Hematopoietic multipotent progenitor cell treated with erythropoietin and hydrocortisone succinate and interleukin-3 and kit ligand, for 17 days (in vitro differentiated cells): Measurements from ENCODE around the gene CABP4.
"Not testable (repeated sequence)": the region's sequence is repeated elsewhere in the genome, so short reads cannot be mapped to it uniquely, and the experiment has no call there.

Experiments
- DNase-seq: peaks from one replicate; pipeline ENCODE4 v3.0.0-alpha.2; 2015; ENCODE audit warnings: low spot score

Gene CABP4

GRCh38 chr11:67419325-67420049, 35.7 kb upstream of the CABP4 start:
- no peak for DNase-seq

- no peak for DNase-seq
Observed at GRCh38 chr11:67420147-67420645, 35.0 kb upstream of the CABP4 start.

GRCh38 chr11:67420646-67421429, 34.3 kb upstream of the CABP4 start:
- DNase-seq = peak; percentile 96

DNA sequence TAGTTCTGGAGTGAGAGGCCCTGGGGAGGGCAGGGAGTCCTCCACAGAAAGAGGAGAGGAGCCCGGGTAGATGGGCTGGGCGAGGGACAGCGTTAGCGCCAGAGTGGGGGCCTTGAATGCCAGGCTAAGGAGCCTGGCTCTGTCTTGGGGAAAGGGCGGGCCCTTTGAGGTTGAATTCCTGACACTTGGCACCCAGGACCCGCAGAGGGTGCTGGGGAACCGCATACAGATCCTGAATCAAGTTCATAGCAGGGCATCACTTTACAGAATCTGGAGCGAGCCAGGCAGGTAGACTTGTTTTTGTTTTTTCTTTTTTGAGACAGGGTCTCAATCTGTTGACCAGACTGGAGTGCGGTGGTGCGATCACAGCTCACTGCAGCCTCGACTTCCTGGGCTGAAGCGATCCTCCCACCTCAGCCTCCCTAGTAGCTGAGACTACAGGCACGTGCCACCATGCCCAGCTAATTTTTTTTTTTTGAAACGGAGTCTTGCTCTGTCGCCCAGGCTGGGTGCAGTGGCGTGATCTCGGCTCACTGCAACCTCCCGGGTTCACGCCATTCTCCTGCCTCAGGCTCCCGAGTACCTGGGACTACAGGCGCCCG, 33.6 kb upstream of the CABP4 start:
- DNase-seq = no peak

GRCh38 chr11:67422891-67423290, 32.3 kb upstream of the CABP4 start:
- no peak for DNase-seq

DNA sequence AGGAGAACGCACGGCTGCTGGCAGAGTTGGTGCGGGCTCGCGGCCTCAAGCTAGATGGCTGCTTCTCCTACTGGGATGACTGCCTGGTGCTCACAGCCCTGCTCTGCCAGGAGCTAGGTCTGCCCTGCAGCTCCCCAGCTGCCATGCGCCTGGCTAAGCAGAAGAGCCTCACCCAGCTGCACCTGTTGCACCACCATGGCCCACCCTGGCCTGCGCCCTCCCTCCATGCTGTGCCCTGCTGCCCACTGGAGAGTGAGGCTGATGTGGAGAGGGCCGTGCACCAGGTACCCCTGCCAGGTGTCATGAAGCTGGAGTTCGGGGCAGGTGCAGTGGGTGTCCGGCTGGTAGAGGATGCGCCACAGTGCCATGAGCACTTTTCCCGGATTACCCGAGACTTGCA, 31.7 kb upstream of the CABP4 start:
- DNase-seq = no peak

GRCh38 chr11:67423891-67424613, 31.1 kb upstream of the CABP4 start:
- DNase-seq = no peak

DNA sequence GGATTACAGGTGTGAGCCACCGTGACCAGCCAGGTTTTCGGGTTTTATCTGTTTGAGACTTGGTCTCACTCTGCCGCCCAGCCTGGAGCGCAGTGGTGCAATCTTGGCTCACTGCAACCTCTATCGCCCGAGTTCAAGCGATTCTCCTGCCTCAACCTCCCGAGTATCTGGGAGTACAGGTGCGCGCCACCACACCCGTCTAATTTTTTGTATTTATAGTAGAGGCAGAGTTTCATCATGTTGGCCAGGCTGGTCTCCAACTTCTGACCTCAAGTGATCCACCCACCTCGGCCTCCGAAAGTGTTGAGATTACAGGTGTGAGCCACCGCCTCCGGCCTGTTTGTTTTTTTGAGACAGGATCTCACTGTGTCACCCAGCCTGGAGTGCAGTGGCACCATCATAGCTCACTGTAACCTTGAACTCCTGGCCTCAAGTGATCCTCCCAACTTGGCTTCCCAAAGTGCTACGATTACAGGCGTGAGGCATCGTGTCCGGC, 27.7 kb upstream of the CABP4 start:
- DNase-seq = not testable (repeated sequence)

DNA sequence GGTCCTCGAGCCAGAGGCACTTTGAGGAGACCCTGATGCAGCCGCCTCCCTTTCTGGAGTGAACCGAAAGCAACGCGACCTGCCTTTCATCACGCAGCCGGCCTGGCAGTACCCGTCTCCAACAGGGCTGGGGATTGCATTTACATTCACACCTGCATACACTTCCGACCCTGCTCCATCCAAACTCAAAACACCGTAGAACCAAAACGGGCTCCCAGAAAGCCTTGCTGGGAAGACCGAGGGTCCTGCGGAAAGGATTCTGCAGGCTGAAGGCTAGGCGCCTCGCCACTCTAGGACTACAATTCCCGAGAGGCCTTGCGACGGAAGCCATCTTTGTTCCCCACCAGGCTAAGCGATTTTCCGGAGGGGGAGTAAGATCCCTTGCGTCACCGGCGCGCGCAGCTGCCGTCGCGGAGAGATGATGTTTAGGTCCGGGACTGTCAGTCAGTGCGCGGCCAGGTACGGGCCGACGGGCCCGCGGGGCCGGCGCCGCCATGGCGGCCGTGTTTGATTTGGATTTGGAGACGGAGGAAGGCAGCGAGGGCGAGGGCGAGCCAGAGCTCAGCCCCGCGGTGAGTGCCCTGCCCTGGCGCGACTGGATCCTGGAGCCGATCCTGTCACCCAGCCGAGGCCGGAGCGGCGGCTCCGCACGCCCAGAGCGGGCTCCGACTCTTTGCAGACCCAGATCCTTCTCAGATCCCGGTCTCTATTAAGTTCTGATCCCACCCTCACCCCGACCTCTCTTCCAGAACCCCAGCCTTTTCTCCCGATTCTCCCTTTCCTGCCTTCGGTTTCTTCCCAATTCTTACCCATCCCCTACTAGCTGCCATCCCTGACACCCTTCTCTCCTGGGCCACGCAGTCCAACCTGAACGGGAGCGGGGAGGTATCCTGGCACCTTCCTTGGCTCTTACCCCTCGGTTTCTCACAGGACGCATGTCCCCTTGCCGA, 26.8 kb upstream of the CABP4 start, which contains the start of gene RPS6KB2:
Gene RPS6KB2 (plus strand): TSS at position 443 of the 950 bp plus-strand sequence. CDS start 52 bp downstream, at position 495.
- DNase-seq = peak; percentile 99

GRCh38 chr11:67429038-67429668, 26.0 kb upstream of the CABP4 start:
- peak; percentile 37 for DNase-seq

DNA sequence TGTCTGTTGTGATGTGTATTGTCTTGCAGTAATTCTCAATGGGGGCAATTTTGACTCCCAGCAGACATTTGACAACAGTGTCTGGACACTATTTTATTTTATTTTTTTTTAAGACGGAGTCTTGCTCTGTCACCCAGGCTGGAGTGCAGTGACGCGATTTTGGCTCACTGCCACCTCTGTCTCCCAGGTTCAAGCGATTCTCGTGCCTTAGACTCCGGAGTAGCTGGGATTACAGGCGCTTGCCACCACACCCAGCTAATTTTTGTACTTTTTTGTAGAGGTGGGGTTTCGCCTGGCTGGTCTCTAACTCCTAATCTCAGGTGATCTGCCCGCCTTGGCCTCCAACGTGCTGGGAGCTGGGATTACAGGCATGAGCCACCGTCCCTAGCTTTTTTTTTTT, 25.4 kb upstream of the CABP4 start:
- DNase-seq = no peak

DNA sequence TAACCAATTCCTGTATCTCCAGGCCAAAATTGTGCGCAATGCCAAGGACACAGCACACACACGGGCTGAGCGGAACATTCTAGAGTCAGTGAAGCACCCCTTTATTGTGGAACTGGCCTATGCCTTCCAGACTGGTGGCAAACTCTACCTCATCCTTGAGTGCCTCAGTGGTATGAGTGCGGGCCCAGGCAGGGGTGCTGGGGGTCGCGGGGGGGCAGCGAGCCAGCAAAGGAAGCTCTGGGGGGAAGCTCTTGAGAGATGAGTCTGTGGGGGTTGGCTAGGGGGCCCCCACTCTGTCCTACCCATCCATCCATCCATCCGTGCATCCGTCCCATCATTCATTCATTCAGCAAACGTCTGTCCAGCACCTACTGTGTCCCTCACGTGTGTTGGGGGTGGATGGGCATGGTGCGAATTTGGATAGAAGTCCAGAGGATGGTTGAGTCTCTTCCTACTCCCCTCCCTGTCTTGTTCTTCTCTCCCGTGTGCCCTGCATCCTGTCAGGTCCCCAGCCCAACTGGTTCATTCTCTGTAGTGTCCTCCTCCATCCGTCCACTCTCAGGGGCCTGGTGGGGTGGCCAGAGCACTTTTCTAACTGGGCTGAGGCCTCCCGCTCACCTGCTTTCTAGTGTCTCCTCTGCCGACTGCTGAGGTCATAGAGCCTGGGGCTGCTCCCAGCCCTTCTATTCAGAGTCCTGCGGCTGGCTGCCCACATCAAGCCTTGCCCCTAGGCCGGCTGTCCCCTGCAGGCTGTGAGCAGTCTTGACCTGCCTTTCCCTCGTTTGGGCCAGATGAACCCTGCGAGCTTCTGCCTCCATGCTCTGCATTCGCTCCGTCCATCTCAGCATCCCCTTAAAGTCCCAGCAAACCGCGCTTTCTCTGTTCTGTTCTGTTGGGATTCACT, 23.6 kb upstream of the CABP4 start:
- DNase-seq = no peak

- DNase-seq = no peak
Observed at GRCh38 chr11:67432655-67433349, 22.4 kb upstream of the CABP4 start.

DNA sequence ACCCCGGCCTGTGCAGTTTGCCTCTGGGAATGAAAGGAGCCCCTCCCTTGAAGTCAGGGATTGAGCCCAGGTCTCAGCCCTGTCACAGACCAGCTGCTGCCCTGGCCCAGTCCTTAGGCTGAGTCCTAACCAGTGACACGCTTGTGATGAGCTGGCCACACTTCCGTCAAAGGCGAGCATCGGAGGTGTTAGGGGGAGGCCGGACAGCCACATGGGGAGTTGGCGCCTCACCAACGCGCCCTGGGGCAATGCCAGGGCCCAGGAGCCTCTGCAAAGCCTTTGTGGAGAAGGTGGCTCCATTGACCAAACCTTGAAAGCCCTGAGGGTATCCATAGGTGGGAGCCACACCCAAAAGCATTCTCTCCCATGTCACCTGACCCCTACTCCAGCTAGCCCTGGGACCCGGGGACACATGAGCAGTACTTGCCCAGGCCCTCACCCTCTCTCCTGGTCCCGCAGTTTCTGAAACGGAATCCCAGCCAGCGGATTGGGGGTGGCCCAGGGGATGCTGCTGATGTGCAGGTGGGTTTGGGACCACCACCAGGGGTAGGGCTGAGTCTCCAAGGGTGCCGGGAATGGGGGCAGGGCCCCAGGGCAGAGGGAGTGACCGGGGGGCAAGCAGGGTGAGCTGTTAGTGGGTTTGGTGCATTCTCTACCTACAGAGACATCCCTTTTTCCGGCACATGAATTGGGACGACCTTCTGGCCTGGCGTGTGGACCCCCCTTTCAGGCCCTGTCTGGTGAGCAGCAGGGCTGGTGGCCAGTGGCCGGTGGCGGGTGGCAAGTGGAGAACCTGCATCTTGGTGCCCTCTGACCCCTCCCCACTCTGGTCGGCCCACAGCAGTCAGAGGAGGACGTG, 21.4 kb upstream of the CABP4 start:
- DNase-seq = no peak

DNA sequence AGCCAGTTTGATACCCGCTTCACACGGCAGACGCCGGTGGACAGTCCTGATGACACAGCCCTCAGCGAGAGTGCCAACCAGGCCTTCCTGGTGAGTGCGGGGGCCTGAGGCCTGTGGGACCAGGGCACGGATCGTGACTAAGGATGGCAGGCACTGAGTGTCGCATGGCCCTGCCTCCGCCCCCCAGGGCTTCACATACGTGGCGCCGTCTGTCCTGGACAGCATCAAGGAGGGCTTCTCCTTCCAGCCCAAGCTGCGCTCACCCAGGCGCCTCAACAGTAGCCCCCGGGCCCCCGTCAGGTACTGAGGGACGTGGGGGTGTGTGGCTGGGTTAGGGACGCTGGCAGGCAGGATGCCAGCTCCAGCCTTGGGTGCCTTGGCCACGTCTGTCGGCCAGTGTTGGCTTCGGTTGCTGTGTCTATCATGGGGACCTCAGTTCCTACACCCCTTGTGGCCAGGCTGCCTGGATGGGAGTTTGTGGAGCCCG, 20.7 kb upstream of the CABP4 start:
- no peak for DNase-seq

GRCh38 chr11:67435031-67435726, 20.0 kb upstream of the CABP4 start:
- DNase-seq = no peak
